Stomach smooth muscle (tissue), 2 donors: Measurements from ENCODE around the gene ANAPC10.

Experiments used
- H3K27ac ChIP-seq: one replicate; pipeline ENCODE4 v1.7.0; 2013; ENCODE audit warnings: mild to moderate bottlenecking, low read length, inconsistent platforms
- H3K27me3 ChIP-seq, 2 donors: one replicate each; pipeline ENCODE4 v1.7.0; 2013; ENCODE audit warnings: low read length in 2 of 2; ENCODE audit not compliant: insufficient read depth in 2 of 2, control insufficient read depth in 1 of 2
- H3K36me3 ChIP-seq, 2 donors: one replicate each; pipeline ENCODE4 v1.7.0; 2013; ENCODE audit warnings: low read length in 2 of 2; ENCODE audit not compliant: control insufficient read depth in 2 of 2, insufficient read depth in 2 of 2
- H3K4me1 ChIP-seq: one replicate; pipeline ENCODE4 v1.7.0; 2013; ENCODE audit warnings: low read length; ENCODE audit not compliant: control insufficient read depth, insufficient read depth
- H3K4me3 ChIP-seq, 2 donors: one replicate each; pipeline ENCODE4 v1.7.0; 2013; ENCODE audit warnings: low read length in 2 of 2
- H3K9ac ChIP-seq, 2 donors: one replicate each; pipeline ENCODE4 v1.7.0; 2013; ENCODE audit warnings: low read length in 2 of 2, mild to moderate bottlenecking in 1 of 2
- H3K9me3 ChIP-seq, 2 donors: one replicate each; pipeline ENCODE4 v1.7.0; 2013; ENCODE audit warnings: low read length in 2 of 2; ENCODE audit not compliant: control insufficient read depth in 2 of 2
- donor health status: healthy.
- donor health status: Pancreatic carcinoma.

The ANAPC10 gene

GRCh38 chr4:144962300-144962699 is 135.7 kb downstream of the ANAPC10 start:
- Histone ChIP-seq H3K27me3 (no peaks in the 10 kb centered on the region), H3K4me3 (no peak overlapping the region), H3K9me3 (no peaks in the 10 kb centered on the region), H3K9ac (no peak overlapping the region), H3K4me1 (no peaks in the 10 kb centered on the region), H3K36me3 (no peaks in the 10 kb centered on the region), H3K27ac (no peak overlapping the region)

GRCh38 chr4:144955104-144955503 is 142.9 kb downstream of the ANAPC10 start:
- Histone ChIP-seq H3K36me3 (peaks cover 0 to 2% of the 10 kb centered on the region in 2 donors), H3K9ac (no peak overlapping the region), H3K4me1 (no peaks in the 10 kb centered on the region), H3K27me3 (no peaks in the 10 kb centered on the region), H3K27ac (no peak overlapping the region), H3K9me3 (peaks cover 5 to 20% of the 10 kb centered on the region in 2 donors), H3K4me3 (no peak overlapping the region)

GRCh38 chr4:144954230-144954629 is 143.8 kb downstream of the ANAPC10 start:
- Histone ChIP-seq H3K9me3 (peaks cover 5 to 20% of the 10 kb centered on the region in 2 donors), H3K4me1 (no peaks in the 10 kb centered on the region), H3K27ac (no peak overlapping the region), H3K27me3 (no peaks in the 10 kb centered on the region), H3K9ac (no peak overlapping the region), H3K36me3 (peaks cover 0 to 2% of the 10 kb centered on the region in 2 donors), H3K4me3 (no peak overlapping the region)

- Histone ChIP-seq H3K9me3 (peaks cover 5 to 8% of the 10 kb centered on the region in 2 donors), H3K4me1 (no peaks in the 10 kb centered on the region), H3K27ac (no peak overlapping the region), H3K4me3 (no peak overlapping the region), H3K36me3 (peaks cover 0 to 2% of the 10 kb centered on the region in 2 donors), H3K9ac (no peak overlapping the region), H3K27me3 (no peaks in the 10 kb centered on the region)
These were observed 149.6 kb downstream of the ANAPC10 start for GRCh38 chr4:144948421-144948820.

GRCh38 chr4:144948009-144948408 is 150.0 kb downstream of the ANAPC10 start:
- no peak overlapping the region for H3K9ac ChIP-seq
- H3K27me3 ChIP-seq = no peaks in the 10 kb centered on the region
- H3K27ac ChIP-seq = no peak overlapping the region
- H3K9me3 ChIP-seq = peaks cover 5 to 6% of the 10 kb centered on the region in 2 donors
- no peaks in the 10 kb centered on the region for H3K4me1 ChIP-seq
- H3K4me3 ChIP-seq = no peak overlapping the region
- peaks cover 0 to 2% of the 10 kb centered on the region in 2 donors for H3K36me3 ChIP-seq
